Fibroblast of the aortic adventitia (primary cell): ENCODE data around the gene MEGF9. TPM values are rescaled to one million over a fixed set of nuclear protein-coding genes. Genes with fewer than 3 reads are reported as not detected.
A peak's percentile ranks its signal among the peaks of the same experiment; 100 is the strongest.

ENCODE experiments used
- DNase-seq: peaks from one replicate; pipeline ENCODE4 v3.0.0-alpha.2; 2010; ENCODE audit warnings: low read depth
- H3K4me3 ChIP-seq: 2 replicates; pipeline ENCODE4 v1.5.1; 2011; ENCODE audit warnings: low read depth, mild to moderate bottlenecking, control low read depth, low read length, moderate library complexity
- CTCF ChIP-seq: IDR thresholded peaks from 2 replicates; pipeline ENCODE4 v1.5.1; 2011; ENCODE audit warnings: mild to moderate bottlenecking, low read length, control low read depth, inconsistent platforms; ENCODE audit not compliant: insufficient read depth
- total RNA-seq: library from RNA; depleted of rRNA; stranded (reverse); fragments of >200 nt; gene quantifications from 2 replicates; pipeline ENCODE4 v1.2.3, GENCODE V29; 2012; ENCODE audit warnings: low replicate concordance

MEGF9 gene
- total RNA-seq, 1 donor: 14.1 TPM

- peak; percentile 76 for TF ChIP-seq CTCF
- peak; percentile 87 for DNase-seq
- no peak overlapping the region for H3K4me3 ChIP-seq
Observed at GRCh38 chr9:120619751-120620655, 94.3 kb downstream of the MEGF9 start.

GRCh38 chr9:120616966-120617935 is 97.0 kb downstream of the MEGF9 start:
- TF ChIP-seq CTCF: no peak
- DNase-seq: peak; percentile 72
- no peak overlapping the region for H3K4me3 ChIP-seq

- H3K4me3 ChIP-seq: no peak overlapping the region
- no peak for DNase-seq
Observed at GRCh38 chr9:120612218-120612617, 102.1 kb downstream of the MEGF9 start.

GRCh38 chr9:120611690-120612068 is 102.6 kb downstream of the MEGF9 start:
- DNase-seq: no peak
- no peak overlapping the region for H3K4me3 ChIP-seq
- TF ChIP-seq CTCF: no peak

More at GRCh38 chr9:120612218-120612617, 102.1 kb downstream of the MEGF9 start:
- peak; percentile 42 for TF ChIP-seq CTCF

GRCh38 chr9:120610975-120611689 is 103.1 kb downstream of the MEGF9 start:
- peak; percentile 23 for TF ChIP-seq CTCF
- H3K4me3 ChIP-seq: no peak overlapping the region
- DNase-seq: no peak

- no peak for TF ChIP-seq CTCF
- DNase-seq: no peak
- no peak overlapping the region for H3K4me3 ChIP-seq
Observed at GRCh38 chr9:120609636-120610035, 104.6 kb downstream of the MEGF9 start.
